GM13977 (cell line): ENCODE data around the gene DUSP9.

Experiments used
- DNase-seq: peaks from one replicate; pipeline ENCODE4 v3.0.0; 2012; ENCODE audit warnings: low spot score
- in situ Hi-C: fragments of 300-500 bp; cut with MboI; formaldehyde crosslinking; loops from one replicate; pipeline ENCODE4 v1.12.0; 2022; ENCODE audit warnings: low sequenced_read_pairs, low pct_unique_long_range_greater_than_20kb, mixed read lengths, inconsistent platforms; ENCODE audit not compliant: unreplicated experiment
- TF ChIP-seq, protein P1 (sequence below): IDR thresholded peaks from 2 replicates; pipeline ENCODE4 v1.5.1; 2012; ENCODE audit warnings: mild to moderate bottlenecking, control low read depth; ENCODE audit not compliant: insufficient read depth; ENCODE audit errors: extremely low read depth, missing control alignments

The DUSP9 gene

DNA sequence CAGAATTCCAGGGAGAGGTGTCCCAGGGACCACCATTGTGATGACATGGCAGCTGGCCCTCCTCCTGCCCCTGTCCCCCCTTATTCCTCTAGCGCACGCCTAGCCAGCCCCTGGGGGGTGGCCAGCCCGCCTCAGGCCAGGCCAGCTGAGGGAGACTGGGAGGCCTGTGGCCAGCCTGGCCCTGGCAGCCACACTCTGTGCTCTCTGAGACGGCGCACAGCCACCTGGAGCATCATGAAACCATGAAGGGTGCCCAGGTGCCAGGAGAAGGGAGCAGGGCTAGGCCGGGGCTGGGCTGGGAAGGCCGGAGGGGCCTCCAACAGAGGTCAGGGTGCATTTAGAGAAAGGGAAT is 14.4 kb upstream of the DUSP9 start:
- TF ChIP-seq, protein P1, sequence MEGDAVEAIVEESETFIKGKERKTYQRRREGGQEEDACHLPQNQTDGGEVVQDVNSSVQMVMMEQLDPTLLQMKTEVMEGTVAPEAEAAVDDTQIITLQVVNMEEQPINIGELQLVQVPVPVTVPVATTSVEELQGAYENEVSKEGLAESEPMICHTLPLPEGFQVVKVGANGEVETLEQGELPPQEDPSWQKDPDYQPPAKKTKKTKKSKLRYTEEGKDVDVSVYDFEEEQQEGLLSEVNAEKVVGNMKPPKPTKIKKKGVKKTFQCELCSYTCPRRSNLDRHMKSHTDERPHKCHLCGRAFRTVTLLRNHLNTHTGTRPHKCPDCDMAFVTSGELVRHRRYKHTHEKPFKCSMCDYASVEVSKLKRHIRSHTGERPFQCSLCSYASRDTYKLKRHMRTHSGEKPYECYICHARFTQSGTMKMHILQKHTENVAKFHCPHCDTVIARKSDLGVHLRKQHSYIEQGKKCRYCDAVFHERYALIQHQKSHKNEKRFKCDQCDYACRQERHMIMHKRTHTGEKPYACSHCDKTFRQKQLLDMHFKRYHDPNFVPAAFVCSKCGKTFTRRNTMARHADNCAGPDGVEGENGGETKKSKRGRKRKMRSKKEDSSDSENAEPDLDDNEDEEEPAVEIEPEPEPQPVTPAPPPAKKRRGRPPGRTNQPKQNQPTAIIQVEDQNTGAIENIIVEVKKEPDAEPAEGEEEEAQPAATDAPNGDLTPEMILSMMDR = no peak
- in situ Hi-C loops = no loop called here
- no peak for DNase-seq

DNA sequence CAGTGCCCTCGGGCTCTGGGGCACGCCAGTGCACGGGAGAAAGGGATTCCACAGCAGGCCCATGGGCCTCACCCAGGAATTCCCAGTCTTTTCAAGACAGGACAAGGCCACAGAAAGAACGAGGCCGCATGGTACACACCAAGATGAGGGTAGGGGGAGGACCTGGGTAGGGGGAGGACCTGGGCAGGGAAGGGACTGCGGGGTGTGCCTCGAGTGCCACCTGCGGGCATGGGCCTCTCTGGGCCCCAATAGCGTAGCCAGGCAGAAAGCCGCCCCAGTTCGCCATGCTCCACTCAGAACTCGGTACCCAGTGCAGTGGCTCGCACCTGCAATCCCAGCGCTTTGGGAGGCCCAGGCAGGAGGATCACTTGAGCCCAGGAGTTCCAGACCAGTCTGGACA is 14.0 kb upstream of the DUSP9 start:
- TF ChIP-seq, protein P1 = no peak
- no peak for DNase-seq
- in situ Hi-C loops = no loop called here

DNA sequence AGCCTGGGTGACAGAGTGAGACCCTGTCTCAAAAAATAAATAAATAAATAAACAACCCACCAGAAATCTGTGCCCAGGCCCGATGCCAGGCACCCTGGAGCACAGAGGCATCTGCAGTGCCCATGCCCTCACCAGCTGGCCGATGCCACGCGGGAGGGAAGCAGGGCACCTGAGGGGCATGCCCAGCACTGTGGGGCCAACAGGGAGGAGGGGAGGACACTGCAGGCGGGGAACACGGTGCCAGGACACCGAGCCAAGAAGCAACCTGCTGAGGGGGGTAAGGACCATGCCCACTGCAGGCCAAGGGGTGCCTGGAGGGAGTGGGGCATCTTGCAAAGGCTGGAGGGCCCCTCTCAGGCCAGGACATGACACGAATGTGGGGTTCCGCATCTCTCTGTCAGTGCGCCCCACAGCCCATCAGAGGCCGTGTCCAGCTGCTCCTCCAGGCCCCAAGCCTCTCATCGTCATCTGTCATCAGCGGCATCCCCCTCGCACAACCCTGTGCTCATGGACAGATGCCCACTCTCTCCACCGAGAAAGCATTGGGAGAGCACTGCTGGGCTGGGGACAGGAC is 13.3 kb upstream of the DUSP9 start:
- TF ChIP-seq, protein P1 = no peak
- no peak for DNase-seq
- in situ Hi-C loops = no loop called here

DNA sequence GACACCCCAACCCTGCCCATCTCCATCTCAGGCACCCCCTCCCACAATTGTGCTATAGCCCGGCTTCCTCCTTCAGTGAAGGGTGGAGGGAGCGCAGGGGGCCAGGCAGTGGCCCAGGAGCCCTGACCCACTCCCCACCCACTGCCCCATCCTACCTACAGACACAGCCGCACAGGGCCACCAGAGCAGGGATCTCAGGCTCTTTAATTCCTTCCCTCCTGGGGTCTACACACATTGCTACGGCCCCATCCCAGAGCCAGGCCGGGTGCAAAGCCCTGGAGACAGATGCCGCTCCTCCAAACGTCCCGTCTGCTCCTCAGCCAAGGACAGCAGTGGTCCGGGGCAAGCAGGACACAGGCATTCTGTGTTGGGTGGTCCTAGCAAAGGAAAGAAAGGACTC is 12.8 kb upstream of the DUSP9 start:
- no peak for DNase-seq
- TF ChIP-seq, protein P1 = no peak
- in situ Hi-C loops = no loop called here

DNA sequence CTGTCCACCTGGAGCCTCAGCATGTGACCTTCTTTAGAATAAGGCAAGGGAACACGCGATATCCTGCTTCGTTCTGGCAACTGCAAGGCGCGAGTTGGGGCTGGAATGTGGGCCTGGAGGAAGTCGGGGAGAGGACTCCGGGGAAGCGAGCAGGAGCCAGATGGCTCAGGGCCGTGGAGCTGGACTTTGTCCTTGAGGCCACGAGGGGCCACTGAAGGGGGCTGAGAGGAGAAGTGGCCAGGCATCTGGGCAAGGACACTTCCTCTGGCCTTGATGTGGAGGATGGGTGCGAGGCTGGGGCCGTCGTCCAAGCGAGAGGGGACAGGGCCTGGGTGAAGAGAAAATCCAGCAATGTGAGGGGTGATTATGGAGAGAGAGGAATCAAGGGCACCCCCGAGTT is 12.2 kb upstream of the DUSP9 start:
- TF ChIP-seq, protein P1 = no peak
- in situ Hi-C loops = no loop called here
- no peak for DNase-seq

DNA sequence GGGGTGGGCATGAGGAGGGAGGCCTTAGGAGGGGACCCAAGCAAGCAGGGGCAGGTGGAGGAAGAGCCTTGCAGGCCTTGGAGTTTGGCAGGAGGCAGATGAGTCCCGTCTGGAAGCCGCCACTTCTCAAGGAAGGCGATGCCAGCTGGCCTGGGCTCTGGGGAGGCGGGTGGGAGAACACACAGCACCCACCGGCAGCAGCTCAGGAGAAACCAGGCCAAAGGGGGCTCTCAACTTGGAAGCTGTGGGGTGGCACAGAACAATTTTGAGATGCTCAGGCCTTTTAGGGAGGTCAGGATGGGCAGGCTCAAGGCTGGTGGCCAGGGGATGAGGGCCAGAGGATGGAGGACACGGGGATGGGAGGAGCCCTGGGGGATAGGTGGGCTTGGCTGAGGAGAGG is 11.6 kb upstream of the DUSP9 start:
- no peak for DNase-seq
- TF ChIP-seq, protein P1 = no peak
- in situ Hi-C loops = no loop called here
